Measurements from ENCODE around the gene PCYT2.
A peak's percentile ranks its signal among the peaks of the same experiment; 100 is the strongest.

Gene PCYT2

GRCh38 chr17:81867991-81868673, 43.1 kb downstream of the PCYT2 start:
- DNase-seq: no peak

GRCh38 chr17:81867170-81867990, 43.8 kb downstream of the PCYT2 start:
- DNase-seq: peak; percentile 38

- peak; percentile 29 for DNase-seq
These were observed 44.6 kb downstream of the PCYT2 start for GRCh38 chr17:81866440-81867169.

- peak; percentile 22 for DNase-seq
These were observed 45.3 kb downstream of the PCYT2 start for GRCh38 chr17:81865733-81866439.

GRCh38 chr17:81865358-81865732, 45.9 kb downstream of the PCYT2 start:
- no peak for DNase-seq

- no peak for DNase-seq
These were observed 47.1 kb downstream of the PCYT2 start for GRCh38 chr17:81863833-81864768.

GRCh38 chr17:81863123-81863675, 48.0 kb downstream of the PCYT2 start:
- DNase-seq: no peak

GRCh38 chr17:81860756-81861568, 50.2 kb downstream of the PCYT2 start:
- DNase-seq: peak; percentile 100

- DNase-seq: no peak
These were observed 51.1 kb downstream of the PCYT2 start, which contains the start of gene P4HB for GRCh38 chr17:81859906-81860755. Gene P4HB, minus strand, starts transcription at chr17:81860535. Its CDS starts 64 bp downstream, at chr17:81860471.

GRCh38 chr17:81858967-81859905, 52.0 kb downstream of the PCYT2 start:
- no peak for DNase-seq

GRCh38 chr17:81858170-81858966, 52.8 kb downstream of the PCYT2 start:
- no peak for DNase-seq

GRCh38 chr17:81854974-81855774, 56.0 kb downstream of the PCYT2 start:
- DNase-seq: no peak

GRCh38 chr17:81852237-81852636, 59.0 kb downstream of the PCYT2 start:
- no peak for DNase-seq

GRCh38 chr17:81851423-81851822, 59.8 kb downstream of the PCYT2 start:
- DNase-seq: no peak
